Activated naive CD8-positive, alpha-beta T cell treated with anti-CD3 and anti-CD28 coated beads, Interleukin-2, amount 10 ng/mL, durations not matched to agents 7 days and 5 days (primary cell): ENCODE results near the gene DLG2. TPM values are rescaled to one million over a fixed set of nuclear protein-coding genes. Genes with fewer than 3 reads are reported as not detected.

Experiments
- ATAC-seq: fragments of 150-1000 bp; cut with Tn5 transposase; one replicate; pipeline ENCODE4 v1.10.0; 2021; ENCODE audit warnings: low read depth, moderate library complexity
- POLR2A ChIA-PET: fragments of 350-600 bp; sonication (Branson Sonifier 250); formaldehyde crosslinking; loops from one replicate; lab custom pipeline; 2021; ENCODE audit warnings: antibody characterized with exemption; lab: Charles Lee
- DNase-seq: peaks from one replicate; pipeline ENCODE4 v3.0.0; 2021
- H3K27ac Mint-ChIP-seq: one replicate; pipeline ENCODE4 v1.8.0; 2022; ENCODE audit warnings: mild to moderate bottlenecking, mixed read lengths
- H3K27me3 Mint-ChIP-seq: one replicate; pipeline ENCODE4 v1.8.0; 2022; ENCODE audit warnings: mild to moderate bottlenecking, moderate library complexity, mixed read lengths
- H3K36me3 Mint-ChIP-seq: one replicate; pipeline ENCODE4 v1.8.0; 2021; ENCODE audit warnings: mild to moderate bottlenecking, mixed read lengths
- H3K4me1 Mint-ChIP-seq: one replicate; pipeline ENCODE4 v1.8.0; 2021; ENCODE audit warnings: mixed read lengths
- H3K4me3 Mint-ChIP-seq: one replicate; pipeline ENCODE4 v1.8.0; 2022; ENCODE audit warnings: mild to moderate bottlenecking, moderate library complexity, mixed read lengths
- H3K9me3 Mint-ChIP-seq: one replicate; pipeline ENCODE4 v1.8.0; 2021; ENCODE audit warnings: mixed read lengths
- total RNA-seq, 2 experiments: library from RNA; stranded (reverse); gene quantifications; one replicate each; pipeline ENCODE4 v1.2.3, GENCODE V29; 2021

The DLG2 gene
- total RNA-seq, 2 experiments from 2014 or later = 2.6 to 3.4 TPM

GRCh38 chr11:84965484-84965883, 661.7 kb downstream of the DLG2 start:
- Mint-ChIP-seq H3K36me3 (no peaks in the 10 kb centered on the region), H3K4me3 (no peak overlapping the region), H3K9me3 (peaks cover 3% of the 10 kb centered on the region), H3K27ac (no peak overlapping the region), H3K4me1 (no peaks in the 10 kb centered on the region), H3K27me3 (no peaks in the 10 kb centered on the region)
- ATAC-seq = no peak
- DNase-seq = no peak
- POLR2A ChIA-PET = no interaction called here

- H3K4me3 Mint-ChIP-seq = no peak overlapping the region
- DNase-seq = no peak
These were observed 663.9 kb downstream of the DLG2 start for GRCh38 chr11:84963240-84963639.

GRCh38 chr11:84962018-84962417, 665.1 kb downstream of the DLG2 start:
- Mint-ChIP-seq H3K27me3 (no peaks in the 10 kb centered on the region), H3K27ac (no peak overlapping the region), H3K4me3 (no peak overlapping the region), H3K36me3 (no peaks in the 10 kb centered on the region), H3K9me3 (peaks cover 1% of the 10 kb centered on the region), H3K4me1 (no peaks in the 10 kb centered on the region)
- DNase-seq (no peak), ATAC-seq (no peak)
- POLR2A ChIA-PET = no interaction called here

More at GRCh38 chr11:84963240-84963639, 663.9 kb downstream of the DLG2 start:
- Mint-ChIP-seq H3K36me3 (no peaks in the 10 kb centered on the region), H3K27ac (no peak overlapping the region), H3K9me3 (peaks cover 1% of the 10 kb centered on the region), H3K27me3 (no peaks in the 10 kb centered on the region), H3K4me1 (no peaks in the 10 kb centered on the region)
- POLR2A ChIA-PET = no interaction called here
- ATAC-seq = no peak

GRCh38 chr11:84958295-84958694, 668.8 kb downstream of the DLG2 start:
- peaks cover 7% of the 10 kb centered on the region for H3K9me3 Mint-ChIP-seq
- no peak overlapping the region for H3K4me3 Mint-ChIP-seq
- no peak overlapping the region for H3K27ac Mint-ChIP-seq
- H3K36me3 Mint-ChIP-seq = no peaks in the 10 kb centered on the region
- H3K27me3 Mint-ChIP-seq = no peaks in the 10 kb centered on the region
- DNase-seq (no peak), ATAC-seq (no peak)
- POLR2A ChIA-PET = no interaction called here
- no peaks in the 10 kb centered on the region for H3K4me1 Mint-ChIP-seq

- no peak overlapping the region for H3K4me3 Mint-ChIP-seq
- H3K4me1 Mint-ChIP-seq = no peaks in the 10 kb centered on the region
- H3K27me3 Mint-ChIP-seq = no peaks in the 10 kb centered on the region
These were observed 676.4 kb downstream of the DLG2 start for GRCh38 chr11:84950569-84951270.

GRCh38 chr11:84947970-84948580, 679.1 kb downstream of the DLG2 start:
- Mint-ChIP-seq H3K27me3 (no peaks in the 10 kb centered on the region), H3K4me3 (no peak overlapping the region), H3K36me3 (no peaks in the 10 kb centered on the region), H3K9me3 (peaks cover 7% of the 10 kb centered on the region), H3K4me1 (no peaks in the 10 kb centered on the region), H3K27ac (no peak overlapping the region)
- DNase-seq = no peak
- no peak for ATAC-seq
- POLR2A ChIA-PET = no interaction called here

More at GRCh38 chr11:84950569-84951270, 676.4 kb downstream of the DLG2 start:
- H3K36me3 Mint-ChIP-seq = no peaks in the 10 kb centered on the region
- ATAC-seq (no peak), DNase-seq (no peak)
- POLR2A ChIA-PET = no interaction called here
- H3K27ac Mint-ChIP-seq = no peak overlapping the region
- H3K9me3 Mint-ChIP-seq = peaks cover 7% of the 10 kb centered on the region

GRCh38 chr11:84947070-84947469, 680.1 kb downstream of the DLG2 start:
- POLR2A ChIA-PET = no interaction called here
- H3K9me3 Mint-ChIP-seq = peaks cover 7% of the 10 kb centered on the region

GRCh38 chr11:84930863-84931262, 696.3 kb downstream of the DLG2 start:
- POLR2A ChIA-PET = no interaction called here
- H3K9me3 Mint-ChIP-seq = peaks cover 4% of the 10 kb centered on the region
- no peak overlapping the region for H3K27ac Mint-ChIP-seq
- ATAC-seq (no peak), DNase-seq (no peak)
- no peaks in the 10 kb centered on the region for H3K36me3 Mint-ChIP-seq
- H3K4me1 Mint-ChIP-seq = no peaks in the 10 kb centered on the region
- H3K4me3 Mint-ChIP-seq = no peak overlapping the region
- no peaks in the 10 kb centered on the region for H3K27me3 Mint-ChIP-seq

More at GRCh38 chr11:84947070-84947469, 680.1 kb downstream of the DLG2 start:
- H3K4me1 Mint-ChIP-seq = no peaks in the 10 kb centered on the region
- no peaks in the 10 kb centered on the region for H3K36me3 Mint-ChIP-seq
- ATAC-seq (no peak), DNase-seq (no peak)
- H3K27me3 Mint-ChIP-seq = no peaks in the 10 kb centered on the region
- H3K4me3 Mint-ChIP-seq = no peak overlapping the region
- no peak overlapping the region for H3K27ac Mint-ChIP-seq

- no peak for DNase-seq
- H3K4me3 Mint-ChIP-seq = no peak overlapping the region
- H3K4me1 Mint-ChIP-seq = no peaks in the 10 kb centered on the region
- no peaks in the 10 kb centered on the region for H3K27me3 Mint-ChIP-seq
- H3K36me3 Mint-ChIP-seq = no peaks in the 10 kb centered on the region
- H3K27ac Mint-ChIP-seq = no peak overlapping the region
- POLR2A ChIA-PET = no interaction called here
- ATAC-seq = no peak
- peaks cover 2% of the 10 kb centered on the region for H3K9me3 Mint-ChIP-seq
These were observed 697.4 kb downstream of the DLG2 start for GRCh38 chr11:84929738-84930137.

GRCh38 chr11:84924154-84924692, 702.9 kb downstream of the DLG2 start:
- Mint-ChIP-seq H3K27me3 (peaks cover 4% of the 10 kb centered on the region), H3K36me3 (no peaks in the 10 kb centered on the region), H3K9me3 (no peaks in the 10 kb centered on the region), H3K4me1 (no peaks in the 10 kb centered on the region), H3K27ac (no peak overlapping the region), H3K4me3 (no peak overlapping the region)
- ATAC-seq (no peak), DNase-seq (no peak)
- POLR2A ChIA-PET = no interaction called here

GRCh38 chr11:84923489-84923888, 703.7 kb downstream of the DLG2 start:
- Mint-ChIP-seq H3K36me3 (no peaks in the 10 kb centered on the region), H3K4me1 (no peaks in the 10 kb centered on the region)
- POLR2A ChIA-PET = no interaction called here

GRCh38 chr11:84922836-84923235, 704.3 kb downstream of the DLG2 start:
- no peak for DNase-seq
- Mint-ChIP-seq H3K27me3 (peaks cover 4% of the 10 kb centered on the region), H3K27ac (no peak overlapping the region), H3K36me3 (no peaks in the 10 kb centered on the region), H3K4me3 (no peak overlapping the region), H3K4me1 (no peaks in the 10 kb centered on the region), H3K9me3 (no peaks in the 10 kb centered on the region)
- no peak for ATAC-seq
- POLR2A ChIA-PET = no interaction called here

More at GRCh38 chr11:84923489-84923888, 703.7 kb downstream of the DLG2 start:
- H3K4me3 Mint-ChIP-seq = no peak overlapping the region
- no peak for DNase-seq
- peaks cover 4% of the 10 kb centered on the region for H3K27me3 Mint-ChIP-seq
- H3K27ac Mint-ChIP-seq = no peak overlapping the region
- H3K9me3 Mint-ChIP-seq = no peaks in the 10 kb centered on the region
- ATAC-seq = no peak

GRCh38 chr11:84922212-84922805, 704.8 kb downstream of the DLG2 start:
- H3K27ac Mint-ChIP-seq = no peak overlapping the region
- POLR2A ChIA-PET = no interaction called here
- H3K27me3 Mint-ChIP-seq = peaks cover 4% of the 10 kb centered on the region
- no peaks in the 10 kb centered on the region for H3K36me3 Mint-ChIP-seq
- no peak for ATAC-seq
- no peak for DNase-seq
- H3K4me3 Mint-ChIP-seq = no peak overlapping the region
- H3K9me3 Mint-ChIP-seq = no peaks in the 10 kb centered on the region
- H3K4me1 Mint-ChIP-seq = no peaks in the 10 kb centered on the region

- Mint-ChIP-seq H3K27me3 (no peaks in the 10 kb centered on the region), H3K27ac (no peak overlapping the region), H3K9me3 (peaks cover 7% of the 10 kb centered on the region), H3K4me3 (no peak overlapping the region), H3K4me1 (no peaks in the 10 kb centered on the region), H3K36me3 (no peaks in the 10 kb centered on the region)
- POLR2A ChIA-PET = no interaction called here
- DNase-seq = no peak
- ATAC-seq = no peak
These were observed 712.6 kb downstream of the DLG2 start for GRCh38 chr11:84914511-84914910.
